GM12891 (cell line): ENCODE results near the gene TMEM44.

Experiments
- DNase-seq: peaks from one replicate; pipeline ENCODE4 v3.0.0; 2011; ENCODE audit warnings: low spot score; ENCODE audit not compliant: insufficient read length
- FAIRE-seq: peaks from 2 replicates; lab custom pipeline; 2011; peaks lifted over from hg19 to GRCh38; lab: Jason Lieb, UNC
- PAX5 ChIP-seq: IDR thresholded peaks from 2 replicates; pipeline ENCODE4 v1.6.1; 2011; ENCODE audit warnings: low read length, moderate library complexity, mild to moderate bottlenecking; ENCODE audit not compliant: insufficient read depth, severe bottlenecking
- POLR2A ChIP-seq: IDR thresholded peaks from 2 replicates; pipeline ENCODE4 v1.6.1; 2011; ENCODE audit warnings: low read depth, low read length, control low read depth
- POLR2AphosphoS5 ChIP-seq: IDR thresholded peaks from 2 replicates; pipeline ENCODE4 v1.6.1; 2011; ENCODE audit warnings: low read depth, low read length, control low read depth
- POU2F2 ChIP-seq: IDR thresholded peaks from 2 replicates; pipeline ENCODE4 v1.6.1; 2011; ENCODE audit warnings: low read depth, mild to moderate bottlenecking, control low read depth, low read length, moderate library complexity
- SPI1 ChIP-seq: IDR thresholded peaks from 2 replicates; pipeline ENCODE4 v1.6.1; 2011; ENCODE audit warnings: low read depth, low read length, control low read depth
- TAF1 ChIP-seq: IDR thresholded peaks from 2 replicates; pipeline ENCODE4 v1.6.1; 2011; ENCODE audit warnings: low read depth, low read length, control low read depth

TMEM44 gene

GRCh38 chr3:194570898-194571297 lies 62.3 kb downstream of the TMEM44 start:
- DNase-seq = no peak
- TF ChIP-seq POLR2A (no peak), POU2F2 (no peak), PAX5 (no peak)
- no peak for FAIRE-seq

- TF ChIP-seq PAX5 (no peak), SPI1 (no peak), POLR2A (no peak), POLR2AphosphoS5 (no peak)
- no peak for DNase-seq
These were observed 63.0 kb downstream of the TMEM44 start for GRCh38 chr3:194570235-194570634.

GRCh38 chr3:194569252-194569651 lies 64.0 kb downstream of the TMEM44 start:
- no peak for DNase-seq
- TF ChIP-seq PAX5 (no peak), SPI1 (no peak), TAF1 (no peak), POLR2AphosphoS5 (no peak), POU2F2 (no peak), POLR2A (no peak)
- FAIRE-seq = no peak

More at GRCh38 chr3:194570235-194570634, 63.0 kb downstream of the TMEM44 start:
- FAIRE-seq = no peak

GRCh38 chr3:194565597-194566190 lies 67.5 kb downstream of the TMEM44 start:
- DNase-seq = no peak
- FAIRE-seq = no peak
- TF ChIP-seq POU2F2 = no peak
- TF ChIP-seq SPI1 = no peak
- TF ChIP-seq POLR2A = no peak
- no peak for TF ChIP-seq POLR2AphosphoS5
- no peak for TF ChIP-seq PAX5
- TF ChIP-seq TAF1 = no peak

- no peak for FAIRE-seq
- no peak for DNase-seq
- no peak for TF ChIP-seq TAF1
- TF ChIP-seq POLR2AphosphoS5 = no peak
- no peak for TF ChIP-seq POLR2A
- TF ChIP-seq POU2F2 = no peak
- no peak for TF ChIP-seq PAX5
- no peak for TF ChIP-seq SPI1
These were observed 70.2 kb downstream of the TMEM44 start for GRCh38 chr3:194562986-194563385.

GRCh38 chr3:194561306-194561974 lies 71.8 kb downstream of the TMEM44 start:
- FAIRE-seq (no peak), DNase-seq (no peak)
- no peak for TF ChIP-seq POLR2A
- no peak for TF ChIP-seq POU2F2
- TF ChIP-seq SPI1 = no peak
- TF ChIP-seq POLR2AphosphoS5 = no peak
- TF ChIP-seq PAX5 = no peak
- TF ChIP-seq TAF1 = no peak

GRCh38 chr3:194560047-194560446 lies 73.2 kb downstream of the TMEM44 start:
- DNase-seq (no peak), FAIRE-seq (no peak)
- TF ChIP-seq POLR2A (no peak), POU2F2 (no peak), TAF1 (no peak), PAX5 (no peak), SPI1 (no peak), POLR2AphosphoS5 (no peak)

- DNase-seq (no peak), FAIRE-seq (no peak)
- no peak for TF ChIP-seq POLR2AphosphoS5
- TF ChIP-seq SPI1 = no peak
- TF ChIP-seq POU2F2 = no peak
- TF ChIP-seq TAF1 = no peak
- TF ChIP-seq PAX5 = no peak
- no peak for TF ChIP-seq POLR2A
These were observed 73.7 kb downstream of the TMEM44 start for GRCh38 chr3:194559530-194559929.

GRCh38 chr3:194556086-194557056 lies 76.8 kb downstream of the TMEM44 start:
- FAIRE-seq (peak; percentile 67), DNase-seq (no peak)
- TF ChIP-seq TAF1 = no peak
- TF ChIP-seq PAX5 = no peak
- TF ChIP-seq POU2F2 = no peak
- TF ChIP-seq SPI1 = no peak
- TF ChIP-seq POLR2AphosphoS5 = no peak
- TF ChIP-seq POLR2A = no peak
